Chondrocyte (in vitro differentiated cells): ENCODE results near the gene ZDHHC16. TPM values are rescaled to one million over a fixed set of nuclear protein-coding genes. Genes with fewer than 3 reads are reported as not detected.

Experiments
- DNase-seq: peaks from one replicate; pipeline ENCODE4 v3.0.0; 2021; ENCODE audit warnings: mixed read lengths, low spot score
- H3K27ac Mint-ChIP-seq: one replicate; pipeline ENCODE4 v1.8.0; 2021; ENCODE audit warnings: mild to moderate bottlenecking, moderate library complexity, mixed read lengths; ENCODE audit not compliant: unreplicated experiment
- H3K27me3 Mint-ChIP-seq: 2 replicates; pipeline ENCODE4 v1.8.0; 2021; ENCODE audit warnings: low read depth, mixed read lengths
- H3K36me3 Mint-ChIP-seq: 2 replicates; pipeline ENCODE4 v1.8.0; 2021; ENCODE audit warnings: low read depth, mixed read lengths
- H3K4me1 Mint-ChIP-seq: 2 replicates; pipeline ENCODE4 v1.8.0; 2021; ENCODE audit warnings: low read depth, mild to moderate bottlenecking, mixed read lengths
- H3K4me3 Mint-ChIP-seq: one replicate; pipeline ENCODE4 v1.8.0; 2021; ENCODE audit warnings: mild to moderate bottlenecking, moderate library complexity, mixed read lengths; ENCODE audit not compliant: unreplicated experiment
- H3K9me3 Mint-ChIP-seq: 2 replicates; pipeline ENCODE4 v1.8.0; 2021; ENCODE audit warnings: low read depth, mixed read lengths
- total RNA-seq: library from RNA; stranded (reverse); gene quantifications from 3 replicates; pipeline ENCODE4 v1.2.1, GENCODE V29; 2021
- TF ChIP-seq, protein P1 (sequence below): fragments of 200-600 bp; sonication (generic); IDR thresholded peaks from 2 replicates; pipeline ENCODE4 v1.5.0; 2021; ENCODE audit warnings: antibody characterized with exemption, mild to moderate bottlenecking, moderate library complexity

Gene ZDHHC16
- total RNA-seq, 1 donor from 2014 or later: 50.4 TPM

DNA sequence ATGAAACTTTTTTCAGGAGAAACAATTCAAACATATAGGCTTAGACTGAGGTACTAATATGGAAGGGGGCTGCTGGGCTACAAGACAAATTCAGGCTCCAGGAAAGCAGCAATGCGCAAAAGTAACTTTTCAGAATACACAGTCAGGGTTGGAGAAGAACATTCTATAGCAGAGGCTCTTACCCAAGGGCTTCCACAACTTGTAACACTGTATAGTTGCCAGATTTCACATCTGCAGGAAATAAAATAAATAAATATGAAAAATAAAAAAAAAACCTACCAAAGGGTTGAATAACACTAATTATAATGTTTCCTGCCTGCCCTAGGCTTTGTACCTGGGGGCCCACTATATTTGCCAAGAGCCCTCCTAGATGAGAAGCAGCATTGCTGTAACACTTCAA is 37.9 kb downstream of the ZDHHC16 start:
- Mint-ChIP-seq H3K27me3 (no peaks in the 10 kb centered on the region), H3K4me1 (peaks cover 12% of the 10 kb centered on the region), H3K27ac (peak overlapping the region; percentile 12), H3K4me3 (no peak overlapping the region), H3K36me3 (peaks cover 10% of the 10 kb centered on the region), H3K9me3 (no peaks in the 10 kb centered on the region)
- TF ChIP-seq, protein P1, sequence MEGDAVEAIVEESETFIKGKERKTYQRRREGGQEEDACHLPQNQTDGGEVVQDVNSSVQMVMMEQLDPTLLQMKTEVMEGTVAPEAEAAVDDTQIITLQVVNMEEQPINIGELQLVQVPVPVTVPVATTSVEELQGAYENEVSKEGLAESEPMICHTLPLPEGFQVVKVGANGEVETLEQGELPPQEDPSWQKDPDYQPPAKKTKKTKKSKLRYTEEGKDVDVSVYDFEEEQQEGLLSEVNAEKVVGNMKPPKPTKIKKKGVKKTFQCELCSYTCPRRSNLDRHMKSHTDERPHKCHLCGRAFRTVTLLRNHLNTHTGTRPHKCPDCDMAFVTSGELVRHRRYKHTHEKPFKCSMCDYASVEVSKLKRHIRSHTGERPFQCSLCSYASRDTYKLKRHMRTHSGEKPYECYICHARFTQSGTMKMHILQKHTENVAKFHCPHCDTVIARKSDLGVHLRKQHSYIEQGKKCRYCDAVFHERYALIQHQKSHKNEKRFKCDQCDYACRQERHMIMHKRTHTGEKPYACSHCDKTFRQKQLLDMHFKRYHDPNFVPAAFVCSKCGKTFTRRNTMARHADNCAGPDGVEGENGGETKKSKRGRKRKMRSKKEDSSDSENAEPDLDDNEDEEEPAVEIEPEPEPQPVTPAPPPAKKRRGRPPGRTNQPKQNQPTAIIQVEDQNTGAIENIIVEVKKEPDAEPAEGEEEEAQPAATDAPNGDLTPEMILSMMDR: no peak
- no peak for DNase-seq

DNA sequence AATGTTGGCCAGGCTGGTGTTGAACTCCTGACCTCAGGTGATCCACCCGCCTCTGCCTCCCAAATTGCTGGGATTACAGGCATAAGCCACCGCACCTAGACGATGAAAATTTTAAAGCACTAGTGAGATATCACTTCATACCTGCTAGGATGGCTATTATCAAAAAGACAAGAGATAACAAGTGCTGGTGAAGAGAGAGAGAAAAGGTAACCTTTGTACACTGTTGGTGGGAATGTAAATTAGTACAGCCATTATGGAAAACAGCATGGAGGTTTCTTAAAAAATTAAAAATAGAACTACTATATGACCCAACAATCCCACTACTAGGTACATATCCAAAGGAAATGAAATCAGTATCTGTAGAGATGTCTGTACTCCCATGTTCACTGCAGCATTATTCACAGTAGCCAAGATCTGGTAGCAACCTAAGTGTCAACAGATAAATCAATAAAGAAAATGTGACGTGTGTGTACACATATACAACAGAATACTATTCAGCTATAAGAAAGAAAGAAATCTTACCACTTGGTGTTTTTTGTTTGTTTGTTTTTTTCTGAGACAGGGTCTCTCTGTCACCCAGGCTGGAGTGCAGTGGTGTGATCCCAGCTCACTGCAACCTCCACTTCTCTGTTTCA is 39.8 kb downstream of the ZDHHC16 start:
- H3K27ac Mint-ChIP-seq: peak overlapping the region; percentile 4
- peaks cover 23% of the 10 kb centered on the region for H3K4me1 Mint-ChIP-seq
- TF ChIP-seq, protein P1: no peak
- H3K36me3 Mint-ChIP-seq: peaks cover 2% of the 10 kb centered on the region
- no peaks in the 10 kb centered on the region for H3K27me3 Mint-ChIP-seq
- H3K4me3 Mint-ChIP-seq: no peak overlapping the region
- no peak for DNase-seq
- no peaks in the 10 kb centered on the region for H3K9me3 Mint-ChIP-seq

DNA sequence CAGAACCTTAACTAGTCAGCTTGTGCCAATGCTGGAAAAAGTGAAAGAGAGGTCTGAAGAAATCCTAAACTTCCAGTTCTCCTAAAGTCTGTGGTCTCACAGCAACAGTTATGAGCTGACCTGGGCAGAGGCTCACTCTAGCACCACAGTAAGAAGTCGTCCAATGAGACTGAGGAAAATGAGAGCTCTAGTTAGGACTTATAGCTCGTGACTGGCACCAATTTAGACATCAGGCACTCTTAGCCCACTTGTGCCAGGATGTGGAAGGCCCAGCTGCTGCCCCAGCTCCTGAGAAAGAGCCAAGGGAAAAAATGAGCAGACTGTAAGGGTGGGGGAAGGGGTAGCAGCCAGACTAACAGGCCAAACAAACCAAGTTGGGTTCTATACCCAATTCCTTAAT is 44.6 kb downstream of the ZDHHC16 start:
- H3K4me1 Mint-ChIP-seq: peaks cover 36% of the 10 kb centered on the region
- DNase-seq: no peak
- TF ChIP-seq, protein P1: no peak
- no peaks in the 10 kb centered on the region for H3K27me3 Mint-ChIP-seq
- no peaks in the 10 kb centered on the region for H3K36me3 Mint-ChIP-seq
- H3K9me3 Mint-ChIP-seq: no peaks in the 10 kb centered on the region
- no peak overlapping the region for H3K4me3 Mint-ChIP-seq
- peak overlapping the region; percentile 81 for H3K27ac Mint-ChIP-seq

DNA sequence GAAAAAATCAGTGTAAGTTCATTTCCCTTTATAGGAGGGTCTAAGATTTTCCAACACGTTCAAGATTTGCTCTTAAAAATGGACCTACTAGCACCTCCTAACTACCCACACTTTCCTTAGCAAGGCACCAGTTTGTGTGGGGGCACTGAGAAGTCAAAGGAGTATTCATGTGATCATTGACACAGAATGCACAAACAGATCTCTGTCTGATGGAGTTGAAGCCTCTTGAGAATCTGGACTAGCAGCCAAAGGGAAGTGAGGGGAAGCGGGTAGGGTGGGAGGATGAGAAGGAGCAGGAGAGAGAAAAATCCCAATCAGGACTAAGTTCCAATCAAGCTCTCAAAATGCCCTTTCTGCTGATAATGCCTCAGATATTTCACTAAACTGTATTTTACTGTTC is 48.2 kb downstream of the ZDHHC16 start:
- H3K27ac Mint-ChIP-seq: peak overlapping the region; percentile 53
- H3K27me3 Mint-ChIP-seq: no peaks in the 10 kb centered on the region
- no peak overlapping the region for H3K4me3 Mint-ChIP-seq
- no peaks in the 10 kb centered on the region for H3K36me3 Mint-ChIP-seq
- no peaks in the 10 kb centered on the region for H3K9me3 Mint-ChIP-seq
- TF ChIP-seq, protein P1: no peak
- H3K4me1 Mint-ChIP-seq: peaks cover 49% of the 10 kb centered on the region
- no peak for DNase-seq

DNA sequence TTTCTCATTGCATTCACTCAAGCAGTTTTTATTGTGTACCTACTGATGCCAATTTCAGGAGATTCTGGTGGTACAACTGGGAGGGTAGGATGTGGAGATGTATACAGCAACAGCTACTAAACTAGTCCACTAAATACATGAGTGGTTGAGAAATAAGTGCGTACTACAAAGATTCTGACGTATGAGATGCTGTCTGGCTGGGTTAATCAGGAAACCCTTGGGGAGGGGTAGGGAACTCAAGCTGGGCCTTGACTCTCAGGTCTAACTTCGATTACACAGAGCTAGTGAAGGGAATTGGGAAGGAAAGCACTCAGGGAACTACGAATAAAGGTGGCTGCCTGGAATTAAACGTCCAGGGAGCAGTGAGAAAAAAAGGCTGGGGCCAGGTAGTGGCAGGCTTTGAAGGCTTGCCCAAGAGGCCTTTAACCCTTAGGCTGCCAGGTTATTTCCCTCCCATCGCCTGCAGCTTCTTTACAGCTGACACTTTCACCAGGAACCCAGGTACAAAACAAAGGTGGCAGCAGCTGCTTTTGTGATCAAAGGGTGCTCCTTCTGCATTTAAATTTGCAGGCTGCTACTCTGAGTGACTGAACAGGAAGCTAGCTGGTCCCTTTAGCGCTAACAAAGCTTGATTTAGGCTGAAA is 49.0 kb downstream of the ZDHHC16 start:
- DNase-seq: no peak
- TF ChIP-seq, protein P1: no peak
- Mint-ChIP-seq H3K4me1 (peaks cover 47% of the 10 kb centered on the region), H3K27ac (peak overlapping the region; percentile 53), H3K4me3 (no peak overlapping the region), H3K27me3 (no peaks in the 10 kb centered on the region), H3K9me3 (no peaks in the 10 kb centered on the region), H3K36me3 (no peaks in the 10 kb centered on the region)
